ENCODE measurements around the gene MX2.

The MX2 gene

GRCh38 chr21:41438425-41439113 is 76.7 kb downstream of the MX2 start:
- no peak for DNase-seq (ENCODE audit: low read depth)

GRCh38 chr21:41439248-41439647 is 77.4 kb downstream of the MX2 start:
- DNase-seq (ENCODE audit: low read depth) = no peak

- DNase-seq (ENCODE audit: low read depth) = no peak
Observed at GRCh38 chr21:41441546-41441945, 79.7 kb downstream of the MX2 start.

- no peak for DNase-seq (ENCODE audit: low read depth)
Observed at GRCh38 chr21:41442481-41443186, 80.8 kb downstream of the MX2 start.

- DNase-seq (ENCODE audit: low read depth) = no peak
Observed at GRCh38 chr21:41443562-41443961, 81.7 kb downstream of the MX2 start.

- DNase-seq (ENCODE audit: low read depth) = no peak
Observed at GRCh38 chr21:41444703-41445464, 83.1 kb downstream of the MX2 start.

- no peak for DNase-seq (ENCODE audit: low read depth)
Observed at GRCh38 chr21:41445465-41445862, 83.6 kb downstream of the MX2 start.

GRCh38 chr21:41446586-41446985 is 84.8 kb downstream of the MX2 start:
- no peak for DNase-seq (ENCODE audit: low read depth)

GRCh38 chr21:41447356-41447755 is 85.5 kb downstream of the MX2 start:
- DNase-seq (ENCODE audit: low read depth) = no peak

GRCh38 chr21:41449613-41450012 is 87.8 kb downstream of the MX2 start:
- DNase-seq (ENCODE audit: low read depth) = no peak

- no peak for DNase-seq (ENCODE audit: low read depth)
Observed at GRCh38 chr21:41451753-41452676, 90.2 kb downstream of the MX2 start.

GRCh38 chr21:41453198-41453597 is 91.4 kb downstream of the MX2 start:
- DNase-seq (ENCODE audit: low read depth) = no peak

GRCh38 chr21:41453761-41454160 is 91.9 kb downstream of the MX2 start:
- DNase-seq (ENCODE audit: low read depth) = no peak

GRCh38 chr21:41458121-41458520 is 96.3 kb downstream of the MX2 start:
- no peak for DNase-seq (ENCODE audit: low read depth)

GRCh38 chr21:41458559-41458958 is 96.7 kb downstream of the MX2 start:
- DNase-seq (ENCODE audit: low read depth) = no peak

Measured in stromal cell of bone marrow (primary cell).